AG09309 (cell line): ENCODE data around the gene KLHL40.
A peak's percentile ranks its signal among the peaks of the same experiment; 100 is the strongest.

Source experiments
- DNase-seq: peaks from one replicate; pipeline ENCODE4 v3.0.0-alpha.2; 2010; ENCODE audit warnings: low read depth
- H3K4me3 ChIP-seq: 2 replicates; pipeline ENCODE4 v1.5.1; 2011; ENCODE audit warnings: mild to moderate bottlenecking, low read depth, low read length, moderate library complexity; ENCODE audit not compliant: control insufficient read depth
- TF ChIP-seq, protein P1 (sequence below): IDR thresholded peaks from 2 replicates; pipeline ENCODE4 v1.5.1; 2011; ENCODE audit warnings: mild to moderate bottlenecking, low read depth, low read length, inconsistent platforms; ENCODE audit not compliant: insufficient read depth, control insufficient read depth; ENCODE audit errors: missing control alignments

The KLHL40 gene

DNA sequence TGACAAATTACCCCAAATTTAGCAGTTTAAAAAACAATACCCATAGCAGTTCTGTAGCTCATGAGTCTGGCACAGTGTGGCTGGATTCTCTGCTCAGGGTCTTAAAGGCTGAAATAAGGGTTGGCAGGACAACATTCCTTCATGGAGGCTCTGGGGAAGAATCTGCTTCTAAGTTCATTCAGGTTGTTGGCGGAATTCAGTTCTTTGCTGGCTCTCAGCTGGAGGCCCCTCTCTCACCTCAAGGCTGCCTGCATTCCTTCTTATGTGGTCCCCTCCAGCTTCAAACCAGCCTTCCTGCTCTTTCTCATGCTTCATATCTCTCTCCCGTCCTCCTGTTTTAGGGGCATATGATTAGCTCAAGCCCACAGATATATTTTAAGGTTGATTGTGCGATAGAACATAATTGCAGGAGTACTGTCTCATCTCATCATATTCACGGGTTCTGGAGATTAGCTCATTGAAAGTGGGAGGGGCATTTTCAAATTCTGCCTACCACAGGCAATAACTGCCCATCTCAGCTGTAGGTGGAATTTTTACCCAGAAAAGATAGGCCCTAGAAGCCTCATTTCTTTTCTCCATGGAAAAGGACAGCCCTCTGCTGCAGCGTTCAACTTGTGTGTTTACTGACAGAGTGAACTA, 37.4 kb upstream of the KLHL40 start:
- DNase-seq, result no peak
- H3K4me3 ChIP-seq, result no peak overlapping the region
- TF ChIP-seq, protein P1, sequence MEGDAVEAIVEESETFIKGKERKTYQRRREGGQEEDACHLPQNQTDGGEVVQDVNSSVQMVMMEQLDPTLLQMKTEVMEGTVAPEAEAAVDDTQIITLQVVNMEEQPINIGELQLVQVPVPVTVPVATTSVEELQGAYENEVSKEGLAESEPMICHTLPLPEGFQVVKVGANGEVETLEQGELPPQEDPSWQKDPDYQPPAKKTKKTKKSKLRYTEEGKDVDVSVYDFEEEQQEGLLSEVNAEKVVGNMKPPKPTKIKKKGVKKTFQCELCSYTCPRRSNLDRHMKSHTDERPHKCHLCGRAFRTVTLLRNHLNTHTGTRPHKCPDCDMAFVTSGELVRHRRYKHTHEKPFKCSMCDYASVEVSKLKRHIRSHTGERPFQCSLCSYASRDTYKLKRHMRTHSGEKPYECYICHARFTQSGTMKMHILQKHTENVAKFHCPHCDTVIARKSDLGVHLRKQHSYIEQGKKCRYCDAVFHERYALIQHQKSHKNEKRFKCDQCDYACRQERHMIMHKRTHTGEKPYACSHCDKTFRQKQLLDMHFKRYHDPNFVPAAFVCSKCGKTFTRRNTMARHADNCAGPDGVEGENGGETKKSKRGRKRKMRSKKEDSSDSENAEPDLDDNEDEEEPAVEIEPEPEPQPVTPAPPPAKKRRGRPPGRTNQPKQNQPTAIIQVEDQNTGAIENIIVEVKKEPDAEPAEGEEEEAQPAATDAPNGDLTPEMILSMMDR, result no peak

DNA sequence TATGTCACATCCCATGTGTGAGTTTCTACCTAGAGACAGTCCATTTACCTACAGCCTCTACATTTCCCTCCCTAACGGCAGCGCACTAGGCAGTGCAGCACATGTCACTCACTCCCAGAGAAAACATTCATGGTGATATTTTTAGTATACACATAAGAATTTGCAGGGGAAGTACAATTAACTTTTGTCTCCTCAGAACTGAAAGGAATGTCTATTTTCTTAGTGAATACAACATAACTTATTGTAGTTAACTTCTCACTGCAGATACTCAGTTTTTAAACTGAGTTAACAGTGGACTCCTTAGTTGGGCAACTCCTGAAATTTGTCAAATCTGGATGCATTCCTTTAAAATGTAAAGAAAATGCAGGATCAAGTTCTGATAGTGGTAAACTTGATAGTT, 36.3 kb upstream of the KLHL40 start:
- TF ChIP-seq, protein P1, result no peak
- H3K4me3 ChIP-seq, result no peak overlapping the region
- no peak for DNase-seq

DNA sequence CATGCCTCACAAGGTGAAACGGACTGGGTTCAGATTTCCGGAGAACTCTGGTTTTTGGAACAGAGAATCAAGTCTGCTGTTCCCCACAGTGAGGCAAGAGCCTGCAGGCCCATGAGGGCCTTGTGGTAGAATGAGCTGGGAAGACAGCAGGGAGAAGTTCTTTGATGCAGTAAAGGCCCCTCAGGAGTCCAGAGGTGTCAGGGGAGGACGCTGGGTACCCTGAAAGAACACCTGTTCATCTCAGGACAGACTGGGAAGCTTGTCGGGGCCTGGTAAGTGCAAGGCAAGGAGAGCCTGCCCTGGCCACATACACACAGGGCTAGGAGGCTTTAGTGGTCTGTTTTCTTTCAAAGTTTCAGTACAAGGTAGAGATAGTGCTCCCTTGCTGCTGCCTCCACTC, 35.6 kb upstream of the KLHL40 start:
- H3K4me3 ChIP-seq, result no peak overlapping the region
- DNase-seq, result no peak
- TF ChIP-seq, protein P1, result no peak

DNA sequence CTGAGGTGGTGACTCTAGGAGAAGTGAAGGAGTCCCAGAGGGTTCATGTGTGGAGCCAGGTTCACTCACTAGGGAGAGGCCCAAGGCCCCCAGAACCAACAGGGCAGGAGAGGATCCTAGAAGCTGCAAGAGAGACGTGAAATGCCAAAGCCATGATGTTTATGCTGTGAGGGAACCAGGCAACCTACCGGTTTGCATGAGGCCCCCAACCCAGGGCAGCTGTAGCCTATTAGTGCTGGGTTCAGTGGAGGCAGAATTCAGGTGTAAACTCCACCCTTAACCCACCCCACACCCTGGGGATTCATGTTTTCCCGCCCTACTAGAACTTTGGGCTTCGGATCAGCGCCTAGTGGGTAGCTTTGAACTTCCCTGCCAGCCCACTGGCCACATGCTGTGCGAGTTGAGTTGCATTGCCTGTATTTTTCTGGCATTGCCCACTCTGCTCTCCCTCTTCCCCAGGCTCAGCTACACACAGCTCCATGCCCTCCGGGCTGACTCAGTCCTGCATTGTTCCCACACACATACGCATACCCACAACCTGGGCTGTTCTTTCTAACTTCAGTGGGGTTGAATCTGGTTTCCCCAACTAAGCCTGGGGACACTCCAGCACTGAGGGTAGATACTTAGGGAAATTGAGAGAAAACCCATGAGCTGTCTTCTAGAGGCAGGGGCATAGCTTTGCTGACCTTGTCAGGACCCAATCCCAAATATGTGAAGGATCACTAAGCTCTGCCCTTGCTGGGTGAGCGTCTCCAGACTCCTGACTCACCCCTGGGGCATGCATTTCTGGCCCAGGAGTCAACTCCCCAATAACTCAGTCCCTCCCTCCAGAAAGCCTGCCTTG, 33.9 kb upstream of the KLHL40 start:
- peak overlapping the region; percentile 0; the same call in 1 of the 2 replicates for H3K4me3 ChIP-seq
- DNase-seq, result no peak
- TF ChIP-seq, protein P1, result no peak

DNA sequence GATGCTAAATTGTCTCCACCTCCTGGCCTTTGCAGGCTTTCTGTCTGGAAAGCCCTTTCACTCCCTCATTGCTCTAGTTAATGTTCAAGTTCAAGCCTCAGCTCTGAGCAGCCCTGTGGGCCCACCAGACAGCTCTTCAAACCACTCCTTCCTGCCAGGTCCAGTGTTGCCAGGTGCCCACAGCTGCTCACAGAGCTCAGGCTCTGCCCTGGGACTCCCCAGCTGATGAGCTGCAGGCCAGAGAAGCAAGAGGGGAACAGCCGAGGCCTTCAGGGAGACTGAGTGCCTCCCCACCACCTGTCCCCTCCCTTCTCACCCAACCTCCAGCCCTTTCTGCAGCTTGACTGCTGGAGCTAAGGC, 33.1 kb upstream of the KLHL40 start:
- no peak for DNase-seq
- TF ChIP-seq, protein P1, result no peak
- H3K4me3 ChIP-seq, result peak overlapping the region; percentile 89

DNA sequence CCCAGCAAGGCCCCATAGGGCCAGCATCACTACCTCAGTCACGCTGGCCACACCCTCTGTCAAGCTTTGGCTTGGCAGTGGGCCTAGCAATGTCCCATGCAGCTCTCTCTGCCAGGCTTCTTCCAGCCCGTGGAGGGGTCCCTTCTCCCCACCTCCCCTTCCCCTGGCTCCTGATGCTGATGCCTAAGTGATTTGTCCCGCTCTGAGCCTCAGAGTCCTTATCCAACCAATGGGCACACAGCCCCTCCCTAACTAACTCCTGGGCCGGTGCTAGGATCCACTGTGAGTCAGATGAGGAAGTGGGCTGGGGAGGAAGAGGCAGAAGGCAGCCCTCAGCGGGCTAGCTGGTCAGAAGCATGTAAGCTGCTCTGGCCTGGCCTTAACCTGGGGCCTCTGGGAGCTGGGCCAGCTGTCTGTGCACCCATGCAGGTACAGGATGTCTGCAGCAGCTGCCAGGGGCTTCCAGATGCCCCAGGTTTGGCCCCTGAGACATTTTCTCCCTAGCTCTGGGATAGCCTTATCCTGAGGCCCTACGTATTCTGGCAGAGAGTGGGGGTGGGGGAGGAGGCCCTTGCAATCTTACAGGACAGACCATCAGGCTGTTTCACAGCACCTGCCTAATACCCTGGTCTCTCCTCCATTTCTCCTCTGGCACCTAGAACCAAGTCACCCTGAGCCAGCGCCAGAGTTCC, 32.6 kb upstream of the KLHL40 start:
- TF ChIP-seq, protein P1, result no peak
- no peak for DNase-seq
- peak overlapping the region; percentile 89 for H3K4me3 ChIP-seq
